Kidney glomerular epithelial cell (primary cell): ENCODE measurements around the gene SRD5A1.

Experiments used
- DNase-seq: peaks from one replicate; lab custom pipeline; 2025; lab: John Stamatoyannopoulos, UW

The SRD5A1 gene

GRCh38 chr5:6632888-6633468 is at the start of gene SRD5A1, which contains the start of gene NSUN2:
Gene SRD5A1, plus strand, starts transcription at chr5:6633440. Its CDS starts 137 bp downstream, at chr5:6633577.
Gene NSUN2, minus strand, starts transcription at chr5:6633044. Its CDS starts 65 bp downstream, at chr5:6632979.
- DNase-seq = peak; percentile 94

GRCh38 chr5:6584101-6584645 is 49.1 kb upstream of the SRD5A1 start:
- DNase-seq = no peak

GRCh38 chr5:6584727-6585126 is 48.5 kb upstream of the SRD5A1 start:
- DNase-seq = no peak

- no peak for DNase-seq
These were observed 48.1 kb upstream of the SRD5A1 start for GRCh38 chr5:6585168-6585567.

- no peak for DNase-seq
These were observed 47.1 kb upstream of the SRD5A1 start for GRCh38 chr5:6585939-6586646.

- DNase-seq = no peak
These were observed 46.6 kb upstream of the SRD5A1 start for GRCh38 chr5:6586647-6587042.

- no peak for DNase-seq
These were observed 46.1 kb upstream of the SRD5A1 start for GRCh38 chr5:6587171-6587570.

- no peak for DNase-seq
These were observed 42.7 kb upstream of the SRD5A1 start for GRCh38 chr5:6590581-6590980.

- no peak for DNase-seq
These were observed 41.5 kb upstream of the SRD5A1 start for GRCh38 chr5:6591671-6592288.

GRCh38 chr5:6592601-6593000 is 40.6 kb upstream of the SRD5A1 start:
- no peak for DNase-seq

GRCh38 chr5:6593148-6594016 is 39.9 kb upstream of the SRD5A1 start:
- no peak for DNase-seq

GRCh38 chr5:6594066-6594465 is 39.2 kb upstream of the SRD5A1 start:
- DNase-seq = no peak

GRCh38 chr5:6595405-6595804 is 37.8 kb upstream of the SRD5A1 start:
- no peak for DNase-seq

- no peak for DNase-seq
These were observed 36.9 kb upstream of the SRD5A1 start for GRCh38 chr5:6596388-6596787.

GRCh38 chr5:6597557-6597956 is 35.7 kb upstream of the SRD5A1 start:
- DNase-seq = no peak

- DNase-seq = no peak
These were observed 34.8 kb upstream of the SRD5A1 start for GRCh38 chr5:6598351-6598900.

- no peak for DNase-seq
These were observed 33.5 kb upstream of the SRD5A1 start for GRCh38 chr5:6599739-6600138.

- DNase-seq = no peak
These were observed 32.0 kb upstream of the SRD5A1 start for GRCh38 chr5:6601271-6601670.

GRCh38 chr5:6601816-6602215 is 31.4 kb upstream of the SRD5A1 start:
- DNase-seq = no peak

- no peak for DNase-seq
These were observed 30.8 kb upstream of the SRD5A1 start for GRCh38 chr5:6602441-6602840.

GRCh38 chr5:6603643-6604042 is 29.6 kb upstream of the SRD5A1 start:
- DNase-seq = no peak

- no peak for DNase-seq
These were observed 28.9 kb upstream of the SRD5A1 start for GRCh38 chr5:6604341-6604740.
